Caco-2 (cell line): ENCODE results near the gene ZNF678. TPM values are rescaled to one million over a fixed set of nuclear protein-coding genes. Genes with fewer than 3 reads are reported as not detected.

Source experiments
- BruUV-seq: library from RNA; stranded (reverse); fragments of 400-500 nt; replicated peaks from 2 replicates; lab custom pipeline; 2021; lab: Mats Ljungman, UMichigan
- CTCF ChIA-PET: fragments of 300-600 bp; sonication (Branson Sonifier 250); formaldehyde crosslinking; loops from one replicate; lab custom pipeline; 2022; ENCODE audit warnings: antibody characterized with exemption; lab: Charles Lee
- POLR2A ChIA-PET: fragments of 300-600 bp; sonication (Branson Sonifier 250); formaldehyde crosslinking; loops from one replicate; lab custom pipeline; 2022; ENCODE audit warnings: antibody characterized with exemption; lab: Charles Lee
- DNase-seq, 2 experiments: peaks; one replicate each; pipeline versions ENCODE4 v3.0.0 to v3.0.0-alpha.2; 2020 to 2022
- H3K27me3 ChIP-seq: replicated peaks from 2 replicates; pipeline ENCODE4 v1.6.0; 2011; ENCODE audit warnings: low read length; ENCODE audit not compliant: control insufficient read depth, insufficient read depth
- H3K36me3 ChIP-seq: 2 replicates; pipeline ENCODE4 v1.5.1; 2011; ENCODE audit warnings: low read length; ENCODE audit not compliant: control insufficient read depth, insufficient read depth
- H3K4me1 ChIP-seq: fragments of 250-450 bp; sonication (Bioruptor Pico); 2 replicates; pipeline ENCODE4 v1.5.1; 2020; ENCODE audit warnings: mild to moderate bottlenecking
- H3K4me3 ChIP-seq: 2 replicates; pipeline ENCODE4 v1.5.1; 2011; ENCODE audit warnings: low read depth, mild to moderate bottlenecking, control low read depth, low read length
- H3K9me3 ChIP-seq: fragments of 250-450 bp; sonication (Bioruptor Pico); 2 replicates; pipeline ENCODE4 v1.5.1; 2020; ENCODE audit warnings: mild to moderate bottlenecking, moderate library complexity
- H3K27ac Mint-ChIP-seq: one replicate; pipeline ENCODE4 v1.8.0; 2022; ENCODE audit warnings: mixed read lengths; ENCODE audit not compliant: unreplicated experiment
- H3K27me3 Mint-ChIP-seq: one replicate; pipeline ENCODE4 v1.8.0; 2022; ENCODE audit warnings: mixed read lengths; ENCODE audit not compliant: insufficient read depth, unreplicated experiment
- H3K36me3 Mint-ChIP-seq: one replicate; pipeline ENCODE4 v1.8.0; 2022; ENCODE audit warnings: mild to moderate bottlenecking, mixed read lengths; ENCODE audit not compliant: insufficient read depth, unreplicated experiment
- H3K4me1 Mint-ChIP-seq: one replicate; pipeline ENCODE4 v1.8.0; 2022; ENCODE audit warnings: low read depth, mixed read lengths; ENCODE audit not compliant: unreplicated experiment
- H3K4me3 Mint-ChIP-seq: one replicate; pipeline ENCODE4 v1.8.0; 2022; ENCODE audit warnings: mild to moderate bottlenecking, moderate library complexity, mixed read lengths; ENCODE audit not compliant: unreplicated experiment
- H3K9me3 Mint-ChIP-seq: one replicate; pipeline ENCODE4 v1.8.0; 2022; ENCODE audit warnings: mixed read lengths; ENCODE audit not compliant: unreplicated experiment
- CTCF ChIP-seq, 2 experiments: fragments of 200-600 bp in 1 of 2; IDR thresholded peaks; 1 replicate in 1 of 2; 2 replicates in 1 of 2; pipeline versions ENCODE4 v1.5.1 to v1.8.0; 2011 to 2022; ENCODE audit warnings: antibody characterized with exemption in 1 of 2, control low read depth in 1 of 2, inconsistent platforms in 1 of 2, low read depth in 1 of 2, low read length in 1 of 2, mild to moderate bottlenecking in 1 of 2, moderate library complexity in 1 of 2; ENCODE audit not compliant: insufficient read depth in 1 of 2, severe bottlenecking in 1 of 2, unreplicated experiment in 1 of 2
- intact Hi-C: fragments of 100-400 bp; cut with micrococcal nuclease; formaldehyde crosslinking; loops from one replicate; pipeline ENCODE4 v1.10.0; 2022; ENCODE audit not compliant: unreplicated experiment
- total RNA-seq: library from RNA; stranded (reverse); gene quantifications from 2 replicates; pipeline ENCODE4 v1.2.3, GENCODE V29; 2022

ZNF678 gene
- total RNA-seq, 1 experiment from 2014 or later, result 10.7 TPM

GRCh38 chr1:227621211-227621610 is 57.9 kb downstream of the ZNF678 start:
- Histone ChIP-seq H3K27me3 (no peaks in the 10 kb centered on the region), H3K4me3 (no peak overlapping the region), H3K36me3 (no peaks in the 10 kb centered on the region), H3K9me3 (no peaks in the 10 kb centered on the region; the same call in 1 of the 2 replicates), H3K4me1 (no peaks in the 10 kb centered on the region)
- H3K36me3 Mint-ChIP-seq, result peaks cover 10% of the 10 kb centered on the region
- intact Hi-C loops, result no loop called here
- BruUV-seq, result no TSS peak
- ChIA-PET CTCF (no interaction called here), POLR2A (no interaction called here)
- no peaks in the 10 kb centered on the region for H3K27me3 Mint-ChIP-seq
- DNase-seq, result no peak
- H3K4me3 Mint-ChIP-seq, result no peak overlapping the region
- H3K4me1 Mint-ChIP-seq, result no peaks in the 10 kb centered on the region
- H3K9me3 Mint-ChIP-seq, result peaks cover 49% of the 10 kb centered on the region
- no peak overlapping the region for H3K27ac Mint-ChIP-seq
- no peak for TF ChIP-seq CTCF (IDR thresholded peaks at IDR 0.05; ENCODE audit: insufficient read depth in 1 of 2, low read depth in 1 of 2, low read length in 1 of 2, severe bottlenecking in 1 of 2, unreplicated experiment in 1 of 2)

- Histone ChIP-seq H3K36me3 (no peaks in the 10 kb centered on the region), H3K27me3 (no peaks in the 10 kb centered on the region), H3K4me3 (no peak overlapping the region), H3K4me1 (no peaks in the 10 kb centered on the region), H3K9me3 (no peaks in the 10 kb centered on the region; the same call in 1 of the 2 replicates)
- no TSS peak for BruUV-seq
- CTCF ChIA-PET, result no interaction called here
- intact Hi-C loops, result no loop called here
- DNase-seq, result no peak
- TF ChIP-seq CTCF (IDR thresholded peaks at IDR 0.05; ENCODE audit: insufficient read depth in 1 of 2, low read depth in 1 of 2, low read length in 1 of 2, severe bottlenecking in 1 of 2, unreplicated experiment in 1 of 2), result no peak
- H3K4me1 Mint-ChIP-seq, result no peaks in the 10 kb centered on the region
- H3K27ac Mint-ChIP-seq, result no peak overlapping the region
- H3K4me3 Mint-ChIP-seq, result no peak overlapping the region
- peaks cover 53% of the 10 kb centered on the region for H3K9me3 Mint-ChIP-seq
- H3K27me3 Mint-ChIP-seq, result no peaks in the 10 kb centered on the region
- peaks cover 10% of the 10 kb centered on the region for H3K36me3 Mint-ChIP-seq
- POLR2A ChIA-PET, result no interaction called here
Observed at GRCh38 chr1:227622739-227623475, 59.6 kb downstream of the ZNF678 start.

- no peaks in the 10 kb centered on the region for H3K27me3 ChIP-seq
- BruUV-seq, result no TSS peak
- H3K36me3 ChIP-seq, result no peaks in the 10 kb centered on the region
- CTCF ChIA-PET, result no interaction called here
- peaks cover 4% of the 10 kb centered on the region for H3K9me3 ChIP-seq
- intact Hi-C loops, result no loop called here
- Mint-ChIP-seq H3K27ac (no peak overlapping the region), H3K4me1 (no peaks in the 10 kb centered on the region), H3K36me3 (no peaks in the 10 kb centered on the region), H3K4me3 (no peak overlapping the region), H3K9me3 (peaks cover 11% of the 10 kb centered on the region), H3K27me3 (no peaks in the 10 kb centered on the region)
- no peak for DNase-seq
- no peak for TF ChIP-seq CTCF (IDR thresholded peaks at IDR 0.05; ENCODE audit: insufficient read depth in 1 of 2, low read depth in 1 of 2, low read length in 1 of 2, severe bottlenecking in 1 of 2, unreplicated experiment in 1 of 2)
- H3K4me1 ChIP-seq, result no peaks in the 10 kb centered on the region
- H3K4me3 ChIP-seq, result no peak overlapping the region
- POLR2A ChIA-PET, result interaction anchor here (0.5 kb wide), 1 partner anchor 1482 kb away, joined by 4 read pairs; no protein-coding TSS in a partner anchor
Observed at GRCh38 chr1:227632325-227632724, 69.0 kb downstream of the ZNF678 start.
